B cell (primary cell): ENCODE results near the gene COMMD1. TPM values are rescaled to one million over a fixed set of nuclear protein-coding genes. Genes with fewer than 3 reads are reported as not detected.

Experiments
- ATAC-seq: fragments of 200-7000 bp; cut with Tn5 transposase; one replicate; pipeline ENCODE4 v1.10.0; 2021; ENCODE audit warnings: low read depth, mild to moderate bottlenecking, moderate number of reproducible peaks, moderate library complexity
- CTCF ChIA-PET: fragments of 350-600 bp; sonication (Branson Sonifier 250); formaldehyde crosslinking; loops from one replicate; lab custom pipeline; 2021; ENCODE audit warnings: antibody characterized with exemption, inconsistent platforms; lab: Charles Lee
- POLR2A ChIA-PET: fragments of 350-600 bp; sonication (Branson Sonifier 250); formaldehyde crosslinking; loops from one replicate; lab custom pipeline; 2021; ENCODE audit warnings: antibody characterized with exemption; lab: Charles Lee
- DNase-seq: peaks from one replicate; pipeline ENCODE4 v3.0.0; 2013
- H2AFZ ChIP-seq: 2 replicates; pipeline ENCODE4 v1.6.1; 2012; ENCODE audit warnings: mild to moderate bottlenecking, low read depth, low read length; ENCODE audit not compliant: insufficient read depth, poor library complexity, severe bottlenecking
- H3K27ac ChIP-seq, 2 donors: 1 replicate in 1 of 2; 2 replicates in 1 of 2; pipeline ENCODE4 v1.5.1; 2012 to 2013; ENCODE audit warnings: low read length in 2 of 2, mild to moderate bottlenecking in 2 of 2, moderate library complexity in 1 of 2
- H3K27me3 ChIP-seq, 4 experiments: fragments of 200-600 bp in 1 of 4; sonication (generic) in 1 of 4; replicated peaks in 1 of 4; 1 replicate in 2 of 4; 2 replicates in 2 of 4; pipeline versions ENCODE4 v1.6.1 to v1.7.0; 2013 to 2016; ENCODE audit warnings: low read length in 3 of 4, mild to moderate bottlenecking in 2 of 4, mixed read lengths in 1 of 4, moderate library complexity in 1 of 4; ENCODE audit not compliant: insufficient read depth in 4 of 4, control insufficient read depth in 3 of 4; ENCODE audit errors: control extremely low read depth in 1 of 4
- H3K36me3 ChIP-seq, 2 experiments: replicated peaks in 1 of 2; 1 replicate in 1 of 2; 2 replicates in 1 of 2; pipeline versions ENCODE4 v1.6.1 to v1.7.1; 2013; ENCODE audit warnings: low read length in 1 of 2; ENCODE audit not compliant: insufficient read depth in 2 of 2, control insufficient read depth in 1 of 2; ENCODE audit errors: control extremely low read depth in 1 of 2, extremely low read depth in 1 of 2
- H3K4me1 ChIP-seq, 2 donors: fragments of 200-600 bp in 1 of 2; sonication (generic) in 1 of 2; 1 replicate in 1 of 2; 2 replicates in 1 of 2; pipeline versions ENCODE4 v1.5.1 to v1.6.1; 2013 to 2017; ENCODE audit warnings: low read length in 2 of 2; ENCODE audit not compliant: control insufficient read depth in 2 of 2, insufficient read depth in 2 of 2
- H3K4me2 ChIP-seq: replicated peaks from 2 replicates; pipeline ENCODE3; 2012; ENCODE audit warnings: mild to moderate bottlenecking, low read depth, low read length; ENCODE audit not compliant: poor library complexity, severe bottlenecking
- H3K4me3 ChIP-seq, 5 experiments: fragments of 200-600 bp in 1 of 5; sonication (generic) in 1 of 5; 1 replicate in 3 of 5; 2 replicates in 2 of 5; pipeline versions ENCODE4 v1.5.1 to v1.7.0; 2011 to 2016; ENCODE audit warnings: low read length in 4 of 5, mild to moderate bottlenecking in 4 of 5, low read depth in 2 of 5, control low read depth in 1 of 5, moderate library complexity in 1 of 5; ENCODE audit not compliant: insufficient read depth in 1 of 5; ENCODE audit errors: control extremely low read depth in 1 of 5, extremely low read depth in 1 of 5
- H3K79me2 ChIP-seq: fragments of 200-600 bp; sonication (generic); one replicate; pipeline ENCODE4 v1.6.0; 2016; ENCODE audit warnings: low read length; ENCODE audit not compliant: control insufficient read depth, insufficient read depth
- H3K9ac ChIP-seq: fragments of 200-600 bp; sonication (generic); 2 replicates; pipeline ENCODE4 v1.6.1; 2017; ENCODE audit warnings: mild to moderate bottlenecking, low read length, moderate library complexity
- H3K9me3 ChIP-seq, 3 donors: one replicate each; pipeline versions ENCODE4 v1.6.1 to v1.7.1; 2013; ENCODE audit warnings: low read length in 2 of 3; ENCODE audit not compliant: control insufficient read depth in 2 of 3, insufficient read depth in 1 of 3; ENCODE audit errors: control extremely low read depth in 1 of 3
- H4K20me1 ChIP-seq: 2 replicates; pipeline ENCODE4 v1.6.0; 2012; ENCODE audit warnings: mild to moderate bottlenecking, low read length; ENCODE audit not compliant: insufficient read depth, control insufficient read depth, poor library complexity, severe bottlenecking
- H3K27ac Mint-ChIP-seq: one replicate; pipeline ENCODE4 v1.8.0; 2021; ENCODE audit warnings: mixed read lengths
- H3K27me3 Mint-ChIP-seq: one replicate; pipeline ENCODE4 v1.8.0; 2021; ENCODE audit warnings: mixed read lengths
- H3K4me1 Mint-ChIP-seq: one replicate; pipeline ENCODE4 v1.8.0; 2021; ENCODE audit warnings: mixed read lengths
- H3K4me3 Mint-ChIP-seq: one replicate; pipeline ENCODE4 v1.8.0; 2021; ENCODE audit warnings: mixed read lengths
- H3K9me3 Mint-ChIP-seq: one replicate; pipeline ENCODE4 v1.8.0; 2022; ENCODE audit warnings: mixed read lengths; ENCODE audit not compliant: insufficient read depth
- EZH2 ChIP-seq: IDR thresholded peaks from 2 replicates; pipeline ENCODE4 v1.6.1; 2012; ENCODE audit warnings: borderline replicate concordance, low read depth, mild to moderate bottlenecking, moderate library complexity, low read length; ENCODE audit not compliant: insufficient read depth, poor library complexity, severe bottlenecking
- WGBS: methylation state at CpG from one replicate; pipeline ENCODE4 v1.1.5; 2013; ENCODE audit warnings: missing lambda C conversion rate; ENCODE audit not compliant: insufficient coverage; 5-methylcytosine and 5-hydroxymethylcytosine counted together
- intact Hi-C: fragments of 100-400 bp; cut with micrococcal nuclease; formaldehyde crosslinking; loops from one replicate; pipeline ENCODE4 v1.10.0; 2022
- polyA plus RNA-seq: library from polyadenylated mRNA; depleted of rRNA; stranded (reverse); fragments of >200 nt; gene quantifications from 2 replicates; pipeline ENCODE4 v1.2.3, GENCODE V29; 2012
- total RNA-seq, 2 donors: library from RNA; stranded (reverse); fragments of 120-200 nt in 1 of 2; gene quantifications; 1 replicate in 1 of 2; 2 replicates in 1 of 2; pipeline versions ENCODE4 v1.2.3 to v1.2.4, GENCODE V29; 2013 to 2022
- TF ChIP-seq, protein P1 (sequence below): fragments of 200-600 bp; IDR thresholded peaks from one replicate; pipeline ENCODE4 v1.8.0; 2022; ENCODE audit warnings: antibody characterized with exemption, mild to moderate bottlenecking

COMMD1 gene
- total and polyA plus RNA-seq, 2 donors (not counting 1 experiment from before 2014, with no cell fraction given) = 20.6 to 25.1 TPM

DNA sequence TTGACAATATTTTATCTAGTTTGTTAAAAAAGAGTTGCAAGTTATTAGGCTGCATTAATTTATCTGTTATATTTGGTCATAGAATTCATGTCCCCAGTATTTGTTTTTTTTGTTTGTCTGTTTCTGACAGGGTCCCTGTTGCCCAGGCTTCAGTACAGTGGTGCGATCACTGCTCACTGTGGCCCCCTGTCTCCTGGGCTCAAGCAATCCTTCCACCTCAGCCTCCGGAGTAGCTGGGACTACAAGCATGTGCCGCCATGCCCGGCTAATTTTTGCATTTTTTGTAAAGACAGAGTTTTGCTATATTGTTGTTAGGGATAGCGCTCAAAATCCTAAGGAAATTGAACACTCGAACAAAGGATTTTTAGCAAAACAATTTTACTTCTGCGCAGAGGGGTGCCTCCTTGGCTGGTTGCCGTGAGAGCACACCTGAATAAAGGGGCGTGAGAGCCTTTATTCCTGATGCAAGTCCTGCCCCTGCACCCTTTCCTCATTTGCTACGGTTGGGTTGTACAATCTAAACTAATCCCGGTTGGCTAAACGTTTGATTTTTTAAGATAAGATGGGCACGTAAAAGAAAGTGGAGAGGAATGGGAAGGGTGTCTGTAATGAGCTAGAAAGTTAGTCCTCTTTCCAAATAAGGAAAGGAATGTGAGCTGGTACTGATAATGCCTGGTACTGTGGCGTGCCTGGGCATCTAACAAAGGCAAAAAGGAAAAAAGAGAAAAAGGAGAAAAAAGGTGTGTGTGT lies 65.5 kb downstream of the COMMD1 start:
- no peak overlapping the region for H2AFZ ChIP-seq
- H3K27me3 ChIP-seq = no peaks in the 10 kb centered on the region
- Mint-ChIP-seq H3K4me1 (no peaks in the 10 kb centered on the region), H3K27me3 (no peaks in the 10 kb centered on the region), H3K4me3 (no peak overlapping the region), H3K9me3 (no peaks in the 10 kb centered on the region), H3K27ac (no peak overlapping the region)
- H3K9ac ChIP-seq = no peak overlapping the region
- H3K9me3 ChIP-seq = no peaks in the 10 kb centered on the region
- H3K4me3 ChIP-seq = no peak overlapping the region
- 97% methylated on average over 9 of the region's 14 CpGs for WGBS
- no peaks in the 10 kb centered on the region for H3K4me1 ChIP-seq
- no peak for TF ChIP-seq EZH2
- no peaks in the 10 kb centered on the region for H4K20me1 ChIP-seq
- ChIA-PET CTCF (no interaction called here), POLR2A (no interaction called here)
- H3K27ac ChIP-seq = no peak overlapping the region
- intact Hi-C loops = no loop called here
- ATAC-seq (no peak), DNase-seq (no peak)
- H3K4me2 ChIP-seq = no peak overlapping the region
- H3K79me2 ChIP-seq = peaks cover 9% of the 10 kb centered on the region
- H3K36me3 ChIP-seq = peaks cover 0 to 2% of the 10 kb centered on the region in 2 experiments

DNA sequence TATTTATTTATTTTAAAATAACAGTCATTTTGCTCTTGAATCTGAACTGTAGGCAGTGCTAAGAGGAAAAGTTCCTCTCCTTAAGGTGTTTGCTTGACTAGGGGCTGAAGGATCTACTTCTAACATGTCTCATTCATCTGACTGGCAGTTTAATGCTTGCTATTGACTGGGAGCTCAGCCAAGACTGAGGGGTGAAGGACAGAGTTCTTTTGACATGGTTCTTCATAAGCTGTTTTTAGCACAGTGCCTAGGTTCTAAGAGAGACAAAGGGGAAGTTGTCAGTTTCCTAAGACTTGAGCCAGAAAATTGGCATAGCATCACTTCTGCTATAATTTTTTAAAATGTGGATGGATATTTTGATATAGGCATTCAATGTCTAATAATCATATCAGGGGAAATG lies 73.0 kb downstream of the COMMD1 start:
- H4K20me1 ChIP-seq = no peaks in the 10 kb centered on the region
- no peaks in the 10 kb centered on the region for H3K36me3 ChIP-seq
- H3K27me3 ChIP-seq = no peaks in the 10 kb centered on the region
- H3K4me1 Mint-ChIP-seq = peaks cover 11% of the 10 kb centered on the region
- no peak overlapping the region for H2AFZ ChIP-seq
- H3K9ac ChIP-seq = no peak overlapping the region
- ChIA-PET CTCF (interaction anchor here (1.5 kb wide), 1 partner anchor 15 kb away, joined by 5 read pairs; no protein-coding TSS in a partner anchor), POLR2A (no interaction called here)
- H3K4me3 Mint-ChIP-seq = no peak overlapping the region
- H3K9me3 ChIP-seq = peaks cover 0 to 4% (median 3%) of the 10 kb centered on the region in 3 donors
- H3K4me1 ChIP-seq = peaks cover 8% of the 10 kb centered on the region in 2 donors
- TF ChIP-seq EZH2 = no peak
- TF ChIP-seq, protein P1, sequence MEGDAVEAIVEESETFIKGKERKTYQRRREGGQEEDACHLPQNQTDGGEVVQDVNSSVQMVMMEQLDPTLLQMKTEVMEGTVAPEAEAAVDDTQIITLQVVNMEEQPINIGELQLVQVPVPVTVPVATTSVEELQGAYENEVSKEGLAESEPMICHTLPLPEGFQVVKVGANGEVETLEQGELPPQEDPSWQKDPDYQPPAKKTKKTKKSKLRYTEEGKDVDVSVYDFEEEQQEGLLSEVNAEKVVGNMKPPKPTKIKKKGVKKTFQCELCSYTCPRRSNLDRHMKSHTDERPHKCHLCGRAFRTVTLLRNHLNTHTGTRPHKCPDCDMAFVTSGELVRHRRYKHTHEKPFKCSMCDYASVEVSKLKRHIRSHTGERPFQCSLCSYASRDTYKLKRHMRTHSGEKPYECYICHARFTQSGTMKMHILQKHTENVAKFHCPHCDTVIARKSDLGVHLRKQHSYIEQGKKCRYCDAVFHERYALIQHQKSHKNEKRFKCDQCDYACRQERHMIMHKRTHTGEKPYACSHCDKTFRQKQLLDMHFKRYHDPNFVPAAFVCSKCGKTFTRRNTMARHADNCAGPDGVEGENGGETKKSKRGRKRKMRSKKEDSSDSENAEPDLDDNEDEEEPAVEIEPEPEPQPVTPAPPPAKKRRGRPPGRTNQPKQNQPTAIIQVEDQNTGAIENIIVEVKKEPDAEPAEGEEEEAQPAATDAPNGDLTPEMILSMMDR = no peak
- no peaks in the 10 kb centered on the region for H3K27me3 Mint-ChIP-seq
- peaks cover 6% of the 10 kb centered on the region for H3K79me2 ChIP-seq
- H3K4me3 ChIP-seq = no peak overlapping the region
- H3K4me2 ChIP-seq = no peak overlapping the region
- H3K27ac Mint-ChIP-seq = no peak overlapping the region
- DNase-seq = peak; percentile 10
- intact Hi-C loops = no loop called here
- ATAC-seq = no peak
- H3K27ac ChIP-seq = peak overlapping the region in 1 of 2 donors; percentile 43
- peaks cover 9% of the 10 kb centered on the region for H3K9me3 Mint-ChIP-seq
